Prostate gland (tissue), 2 donors: ENCODE data around the gene COL6A1. TPM values are rescaled to one million over a fixed set of nuclear protein-coding genes. Genes with fewer than 3 reads are reported as not detected.

ENCODE experiments used
- DNase-seq: peaks from one replicate; pipeline ENCODE4 v3.0.0-alpha.2; 2019; ENCODE audit warnings: low spot score
- H3K27ac ChIP-seq, 2 donors: fragments of 200-600 bp; sonication (generic); 2 replicates each; pipeline ENCODE4 v1.5.1; 2017 to 2019
- H3K27me3 ChIP-seq: fragments of 200-600 bp; sonication (generic); replicated peaks from 2 replicates; pipeline ENCODE4 v1.5.1; 2019; ENCODE audit not compliant: insufficient read depth
- H3K36me3 ChIP-seq, 2 donors: fragments of 200-600 bp; sonication (generic); 1 replicate in 1 of 2; 2 replicates in 1 of 2; pipeline versions ENCODE4 v1.5.1 to v1.8.1; 2017 to 2019
- H3K4me1 ChIP-seq: fragments of 200-600 bp; sonication (generic); replicated peaks from 2 replicates; pipeline ENCODE4 v1.5.1; 2019
- H3K4me3 ChIP-seq, 2 donors: fragments of 200-600 bp; sonication (generic); 2 replicates each; pipeline ENCODE4 v1.5.1; 2017 to 2019
- H3K9me3 ChIP-seq: fragments of 200-600 bp; sonication (generic); 2 replicates; pipeline ENCODE4 v1.5.1; 2017
- CTCF ChIP-seq, 4 experiments: fragments of 200-600 bp in 2 of 4; fragments of 450-650 bp in 2 of 4; sonication (generic) in 2 of 4; IDR thresholded peaks; 1 replicate in 3 of 4; 2 replicates in 1 of 4; pipeline ENCODE4 v1.5.1; 2016 to 2019; ENCODE audit warnings: antibody characterized with exemption in 4 of 4, mild to moderate bottlenecking in 2 of 4, moderate library complexity in 2 of 4
- POLR2A ChIP-seq: fragments of 450-650 bp; IDR thresholded peaks from one replicate; pipeline ENCODE4 v1.6.1; 2016; ENCODE audit warnings: antibody characterized with exemption, mild to moderate bottlenecking
- POLR2AphosphoS5 ChIP-seq: sonication (generic); formaldehyde crosslinking; IDR thresholded peaks from one replicate; pipeline ENCODE4 v1.6.1; 2017; ENCODE audit warnings: antibody characterized with exemption
- whole genome bisulfite sequencing: methylation state at CpG from one replicate; pipeline ENCODE4 v1.1.5; 2018; 5-methylcytosine and 5-hydroxymethylcytosine counted together
- intact Hi-C: fragments of 100-400 bp; cut with DNase I; formaldehyde crosslinking; loops from one replicate; pipeline ENCODE4 v1.14.2; 2022
- total RNA-seq, 2 donors: library from RNA; depleted of rRNA; stranded (reverse); fragments of >200 nt; gene quantifications; one replicate each; pipeline ENCODE4 v1.1.0, GENCODE V29; 2016

The COL6A1 gene
- total RNA-seq, 2 donors from 2014 or later = 163 to 265 TPM

GRCh38 chr21:46038341-46038829, 56.8 kb downstream of the COL6A1 start:
- 87% methylated on average over 24 of the region's 24 CpGs for WGBS
- no peak for TF ChIP-seq CTCF (IDR thresholded peaks at IDR 0.05)
- TF ChIP-seq POLR2A = no peak
- TF ChIP-seq POLR2AphosphoS5 = no peak
- no peak overlapping the region for H3K4me3 ChIP-seq
- intact Hi-C loops = no loop called here
- DNase-seq = no peak
- no peaks in the 10 kb centered on the region for H3K27me3 ChIP-seq
- H3K27ac ChIP-seq = no peak overlapping the region
- no peaks in the 10 kb centered on the region for H3K4me1 ChIP-seq
- no peaks in the 10 kb centered on the region for H3K36me3 ChIP-seq
- H3K9me3 ChIP-seq = no peaks in the 10 kb centered on the region

GRCh38 chr21:46038871-46039397, 57.4 kb downstream of the COL6A1 start:
- TF ChIP-seq POLR2A (no peak), CTCF (IDR thresholded peaks at IDR 0.05) (no peak), POLR2AphosphoS5 (no peak)
- Histone ChIP-seq H3K36me3 (no peaks in the 10 kb centered on the region), H3K4me1 (no peaks in the 10 kb centered on the region), H3K27ac (no peak overlapping the region), H3K9me3 (no peaks in the 10 kb centered on the region), H3K4me3 (no peak overlapping the region), H3K27me3 (no peaks in the 10 kb centered on the region)
- DNase-seq = no peak
- intact Hi-C loops = no loop called here
- WGBS = 75% methylated on average over 23 of the region's 23 CpGs

GRCh38 chr21:46039891-46040660, 58.5 kb downstream of the COL6A1 start:
- no peak for DNase-seq
- Histone ChIP-seq H3K4me1 (no peaks in the 10 kb centered on the region), H3K4me3 (no peak overlapping the region), H3K36me3 (no peaks in the 10 kb centered on the region), H3K27me3 (no peaks in the 10 kb centered on the region), H3K9me3 (no peaks in the 10 kb centered on the region), H3K27ac (no peak overlapping the region)
- WGBS = 89% methylated on average over 31 of the region's 31 CpGs
- TF ChIP-seq CTCF (IDR thresholded peaks at IDR 0.05) (no peak), POLR2AphosphoS5 (no peak), POLR2A (no peak)
- intact Hi-C loops = no loop called here

- Histone ChIP-seq H3K36me3 (no peaks in the 10 kb centered on the region), H3K27me3 (no peaks in the 10 kb centered on the region), H3K4me1 (no peaks in the 10 kb centered on the region), H3K9me3 (no peaks in the 10 kb centered on the region), H3K4me3 (no peak overlapping the region), H3K27ac (no peak overlapping the region)
- intact Hi-C loops = no loop called here
- no peak for DNase-seq
- WGBS = 70% methylated on average over 10 of the region's 10 CpGs
- TF ChIP-seq POLR2AphosphoS5 = no peak
Observed at GRCh38 chr21:46040707-46041106, 59.1 kb downstream of the COL6A1 start.

GRCh38 chr21:46041183-46041582, 59.6 kb downstream of the COL6A1 start:
- Histone ChIP-seq H3K27me3 (no peaks in the 10 kb centered on the region), H3K9me3 (no peaks in the 10 kb centered on the region), H3K4me3 (no peak overlapping the region), H3K4me1 (no peaks in the 10 kb centered on the region), H3K27ac (no peak overlapping the region), H3K36me3 (no peaks in the 10 kb centered on the region)
- intact Hi-C loops = no loop called here
- no peak for TF ChIP-seq POLR2A
- TF ChIP-seq CTCF (IDR thresholded peaks at IDR 0.05) = no peak
- TF ChIP-seq POLR2AphosphoS5 = no peak
- no peak for DNase-seq
- WGBS = 72% methylated on average over 10 of the region's 10 CpGs
